Bronchial epithelial cell (primary cell): ENCODE results near the gene SPATA16. TPM values are rescaled to one million over a fixed set of nuclear protein-coding genes. Genes with fewer than 3 reads are reported as not detected.

Experiments
- DNase-seq: peaks from one replicate; pipeline ENCODE4 v3.0.0-alpha.2; 2010; ENCODE audit warnings: low read depth
- FAIRE-seq: peaks from 2 replicates; lab custom pipeline; 2011; peaks lifted over from hg19 to GRCh38; lab: Jason Lieb, UNC
- H3K27me3 ChIP-seq: 2 replicates; pipeline ENCODE4 v1.5.1; 2011; ENCODE audit warnings: low read length; ENCODE audit not compliant: control insufficient read depth, insufficient read depth
- H3K36me3 ChIP-seq: 2 replicates; pipeline ENCODE4 v1.5.1; 2011; ENCODE audit warnings: low read length; ENCODE audit not compliant: control insufficient read depth, insufficient read depth
- H3K4me3 ChIP-seq: 2 replicates; pipeline ENCODE4 v1.5.1; 2011; ENCODE audit warnings: mild to moderate bottlenecking, low read depth, low read length, control low read depth
- total RNA-seq: library from RNA; depleted of rRNA; stranded (reverse); fragments of >200 nt; gene quantifications from 2 replicates; pipeline ENCODE4 v1.2.1, GENCODE V29; 2014
- TF ChIP-seq, protein P1 (sequence below): IDR thresholded peaks from 2 replicates; pipeline ENCODE4 v1.5.1; 2011; ENCODE audit warnings: mild to moderate bottlenecking, moderate library complexity, low read length, control low read depth, inconsistent platforms; ENCODE audit not compliant: insufficient read depth, severe bottlenecking

Gene SPATA16
- total RNA-seq, 1 donor from 2014 or later = not detected

DNA sequence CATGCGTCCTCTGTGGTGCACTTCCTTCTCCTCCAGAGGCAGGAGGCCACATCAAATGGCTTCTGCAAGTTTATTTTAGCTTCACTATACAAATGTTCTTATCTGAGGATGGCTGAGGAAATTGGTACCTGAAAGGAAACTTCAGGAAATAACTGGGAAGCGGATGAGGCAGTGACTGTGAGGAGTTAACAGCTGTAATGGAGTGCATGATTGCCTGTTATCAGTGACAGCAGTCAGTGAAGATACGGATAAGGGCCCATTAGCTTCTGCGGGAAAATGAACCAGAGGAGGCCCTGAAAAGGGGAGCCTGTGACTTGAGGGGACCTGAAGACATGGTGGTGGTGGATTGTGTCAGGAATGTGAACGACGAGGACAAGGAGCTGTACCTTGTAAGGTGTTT lies 51.8 kb downstream of the SPATA16 start:
- TF ChIP-seq, protein P1, sequence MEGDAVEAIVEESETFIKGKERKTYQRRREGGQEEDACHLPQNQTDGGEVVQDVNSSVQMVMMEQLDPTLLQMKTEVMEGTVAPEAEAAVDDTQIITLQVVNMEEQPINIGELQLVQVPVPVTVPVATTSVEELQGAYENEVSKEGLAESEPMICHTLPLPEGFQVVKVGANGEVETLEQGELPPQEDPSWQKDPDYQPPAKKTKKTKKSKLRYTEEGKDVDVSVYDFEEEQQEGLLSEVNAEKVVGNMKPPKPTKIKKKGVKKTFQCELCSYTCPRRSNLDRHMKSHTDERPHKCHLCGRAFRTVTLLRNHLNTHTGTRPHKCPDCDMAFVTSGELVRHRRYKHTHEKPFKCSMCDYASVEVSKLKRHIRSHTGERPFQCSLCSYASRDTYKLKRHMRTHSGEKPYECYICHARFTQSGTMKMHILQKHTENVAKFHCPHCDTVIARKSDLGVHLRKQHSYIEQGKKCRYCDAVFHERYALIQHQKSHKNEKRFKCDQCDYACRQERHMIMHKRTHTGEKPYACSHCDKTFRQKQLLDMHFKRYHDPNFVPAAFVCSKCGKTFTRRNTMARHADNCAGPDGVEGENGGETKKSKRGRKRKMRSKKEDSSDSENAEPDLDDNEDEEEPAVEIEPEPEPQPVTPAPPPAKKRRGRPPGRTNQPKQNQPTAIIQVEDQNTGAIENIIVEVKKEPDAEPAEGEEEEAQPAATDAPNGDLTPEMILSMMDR = no peak
- Histone ChIP-seq H3K27me3 (no peaks in the 10 kb centered on the region), H3K4me3 (no peak overlapping the region), H3K36me3 (no peaks in the 10 kb centered on the region)
- DNase-seq (no peak), FAIRE-seq (peak; percentile 62)

DNA sequence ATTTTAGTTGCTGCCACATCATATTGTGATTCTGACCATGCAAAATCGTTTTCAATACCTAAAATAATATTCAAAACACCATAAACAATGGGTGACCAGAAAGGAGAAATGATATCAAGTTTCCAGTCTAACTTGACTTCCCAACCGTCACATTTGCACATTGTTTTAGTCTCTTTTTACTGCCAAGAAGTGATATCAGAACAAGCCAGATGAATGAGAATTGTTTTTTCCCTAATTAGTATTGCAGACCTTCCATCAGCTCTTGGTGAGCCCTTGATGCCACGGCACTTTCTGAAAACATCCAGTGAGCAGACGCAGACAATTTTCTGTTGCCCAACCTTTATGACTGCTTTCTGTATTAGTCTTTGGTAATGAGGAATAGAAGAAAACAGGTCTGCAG lies 62.5 kb downstream of the SPATA16 start:
- TF ChIP-seq, protein P1 = no peak
- no peak for FAIRE-seq
- Histone ChIP-seq H3K27me3 (no peaks in the 10 kb centered on the region), H3K4me3 (no peak overlapping the region), H3K36me3 (no peaks in the 10 kb centered on the region)
- DNase-seq = no peak

DNA sequence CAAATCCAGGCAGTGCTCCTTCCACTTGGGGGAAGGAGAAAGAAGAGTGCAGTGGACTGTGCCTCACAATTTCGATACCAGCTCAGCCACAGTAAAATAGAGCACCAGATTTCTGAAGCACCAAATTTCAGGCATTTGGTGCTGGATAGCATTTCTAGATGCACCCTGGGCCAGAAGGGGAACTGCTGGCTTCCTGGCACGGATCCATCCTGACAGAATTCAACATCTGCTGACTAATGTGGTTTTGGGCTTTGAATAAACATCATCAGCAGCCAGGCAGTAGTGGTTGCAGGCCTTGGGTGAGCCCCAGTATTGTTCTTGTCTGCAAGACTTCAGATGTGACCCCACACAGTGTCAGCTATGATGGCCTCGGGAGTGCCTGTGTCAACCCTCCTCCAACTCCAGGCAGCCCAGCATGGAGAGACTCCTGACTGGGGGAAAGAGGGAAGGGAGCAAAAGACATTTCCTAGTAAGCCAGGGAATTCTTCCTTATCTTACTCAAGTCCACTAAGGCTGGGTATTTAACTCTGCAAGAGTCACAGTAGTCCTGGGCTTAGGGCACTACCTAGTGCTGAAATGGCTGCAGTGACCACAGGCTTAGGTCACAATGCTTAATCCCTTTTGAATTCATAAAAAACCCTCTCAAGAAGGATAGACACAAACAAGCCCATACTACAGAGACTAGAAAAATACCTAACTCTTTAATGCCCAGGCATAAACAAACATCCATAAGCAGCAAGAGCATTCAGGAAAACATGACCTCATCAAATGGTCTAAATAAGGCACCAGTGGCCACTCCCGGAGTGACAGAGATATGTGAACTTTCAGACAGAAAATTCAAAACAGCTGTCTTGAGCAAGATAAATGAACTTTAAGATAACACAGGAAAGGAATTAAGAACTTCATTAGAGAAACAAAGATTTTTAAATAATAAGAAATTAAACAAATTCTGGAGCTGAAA lies 74.7 kb downstream of the SPATA16 start:
- FAIRE-seq (no peak), DNase-seq (peak; percentile 9)
- TF ChIP-seq, protein P1 = no peak
- H3K4me3 ChIP-seq = no peak overlapping the region
- H3K27me3 ChIP-seq = no peaks in the 10 kb centered on the region
- no peaks in the 10 kb centered on the region for H3K36me3 ChIP-seq

DNA sequence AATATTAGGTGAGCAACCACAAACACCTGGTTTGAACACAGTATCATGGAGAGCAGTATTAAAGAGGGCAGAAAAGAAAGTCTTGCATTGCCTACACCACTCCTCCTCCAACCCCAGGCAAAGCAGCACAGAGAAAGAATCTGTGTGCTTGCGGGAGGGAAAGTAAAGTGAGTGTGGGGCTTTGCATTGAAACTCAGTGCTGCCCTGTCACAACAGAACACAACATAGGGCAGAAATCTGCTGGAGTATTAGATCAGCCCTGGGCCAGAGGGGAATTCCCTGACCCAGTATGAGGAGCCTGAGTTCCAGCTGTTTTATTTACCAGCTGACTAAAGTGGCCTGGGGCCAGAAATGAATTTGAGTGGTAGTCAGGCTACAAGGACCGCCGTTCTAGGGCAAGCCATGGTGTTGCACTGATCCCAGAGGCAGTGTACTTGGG lies 75.5 kb downstream of the SPATA16 start:
- H3K36me3 ChIP-seq = no peaks in the 10 kb centered on the region

DNA sequence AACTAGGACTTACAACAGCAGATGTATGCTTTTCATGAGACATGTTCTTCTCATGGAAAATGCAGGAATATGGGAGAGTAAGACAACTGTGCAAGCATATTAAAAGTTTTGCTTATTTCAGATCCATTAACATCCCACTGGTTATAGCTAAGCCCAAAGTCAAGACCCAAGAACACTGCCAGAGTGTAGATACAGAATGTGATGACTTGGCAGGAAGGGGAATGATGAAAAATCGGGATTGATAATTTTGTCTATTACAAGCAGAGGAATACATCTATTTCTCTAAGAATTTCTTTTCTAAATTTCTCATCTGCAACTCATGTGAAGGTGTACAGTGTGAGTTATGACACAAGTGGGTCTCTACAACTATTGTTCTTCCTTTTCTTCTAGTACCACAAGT lies 76.4 kb downstream of the SPATA16 start:
- TF ChIP-seq, protein P1 = no peak
- H3K4me3 ChIP-seq = no peak overlapping the region
- no peaks in the 10 kb centered on the region for H3K36me3 ChIP-seq
- DNase-seq (no peak), FAIRE-seq (no peak)
- no peaks in the 10 kb centered on the region for H3K27me3 ChIP-seq

More for the DNA sequence above, 75.5 kb downstream of the SPATA16 start:
- TF ChIP-seq, protein P1 = no peak
- Histone ChIP-seq H3K27me3 (no peaks in the 10 kb centered on the region), H3K4me3 (no peak overlapping the region)
- FAIRE-seq = no peak
- DNase-seq = peak; percentile 47
